Skin epidermis (tissue), 12 donors: ENCODE results near the gene EPN1.

ENCODE experiments used
- H3K27ac ChIP-seq, 21 experiments: fragments of 200-600 bp; sonication (generic) in 11 of 21; one replicate each; pipeline ENCODE4 v1.5.0; 2020; ENCODE audit warnings: mild to moderate bottlenecking in 3 of 21, inconsistent platforms in 2 of 21, moderate library complexity in 2 of 21
- H3K4me3 ChIP-seq, 7 experiments: fragments of 200-600 bp; sonication (generic) in 2 of 7; one replicate each; pipeline ENCODE4 v1.5.0; 2020; ENCODE audit warnings: inconsistent platforms in 2 of 7, mild to moderate bottlenecking in 2 of 7, moderate library complexity in 1 of 7

EPN1 gene

GRCh38 chr19:55688422-55689218, 13.6 kb downstream of the EPN1 start:
- Histone ChIP-seq H3K27ac (no peak overlapping the region), H3K4me3 (no peak overlapping the region)

GRCh38 chr19:55689411-55690108, 14.5 kb downstream of the EPN1 start:
- H3K27ac ChIP-seq, result no peak overlapping the region
- H3K4me3 ChIP-seq, result no peak overlapping the region

- Histone ChIP-seq H3K27ac (no peak overlapping the region), H3K4me3 (no peak overlapping the region)
These were observed 15.2 kb downstream of the EPN1 start for GRCh38 chr19:55690109-55690768.

- Histone ChIP-seq H3K4me3 (no peak overlapping the region), H3K27ac (no peak overlapping the region)
These were observed 15.9 kb downstream of the EPN1 start for GRCh38 chr19:55690769-55691545.

GRCh38 chr19:55691561-55692481, 16.8 kb downstream of the EPN1 start:
- Histone ChIP-seq H3K27ac (no peak overlapping the region), H3K4me3 (no peak overlapping the region)

GRCh38 chr19:55692681-55693081, 17.7 kb downstream of the EPN1 start:
- Histone ChIP-seq H3K4me3 (no peak overlapping the region), H3K27ac (no peak overlapping the region)

- H3K4me3 ChIP-seq, result no peak overlapping the region
- H3K27ac ChIP-seq, result no peak overlapping the region
These were observed 18.4 kb downstream of the EPN1 start for GRCh38 chr19:55693336-55693974.

GRCh38 chr19:55694241-55694655, 19.2 kb downstream of the EPN1 start:
- H3K27ac ChIP-seq, result no peak overlapping the region
- H3K4me3 ChIP-seq, result no peak overlapping the region

GRCh38 chr19:55694656-55695491, 19.8 kb downstream of the EPN1 start:
- no peak overlapping the region for H3K4me3 ChIP-seq
- no peak overlapping the region for H3K27ac ChIP-seq

- H3K4me3 ChIP-seq, result no peak overlapping the region
- no peak overlapping the region for H3K27ac ChIP-seq
These were observed 20.7 kb downstream of the EPN1 start for GRCh38 chr19:55695511-55696290.

GRCh38 chr19:55696301-55697068, 21.5 kb downstream of the EPN1 start:
- Histone ChIP-seq H3K4me3 (no peak overlapping the region), H3K27ac (no peak overlapping the region)

- no peak overlapping the region for H3K27ac ChIP-seq
These were observed 22.0 kb downstream of the EPN1 start for GRCh38 chr19:55697069-55697440.

GRCh38 chr19:55697698-55698097, 22.7 kb downstream of the EPN1 start:
- no peak overlapping the region for H3K4me3 ChIP-seq
- no peak overlapping the region for H3K27ac ChIP-seq

More at GRCh38 chr19:55697069-55697440, 22.0 kb downstream of the EPN1 start:
- H3K4me3 ChIP-seq, result no peak overlapping the region

- no peak overlapping the region for H3K4me3 ChIP-seq
- no peak overlapping the region for H3K27ac ChIP-seq
These were observed 23.2 kb downstream of the EPN1 start for GRCh38 chr19:55698256-55698655.

GRCh38 chr19:55699221-55699620, 24.2 kb downstream of the EPN1 start:
- no peak overlapping the region for H3K4me3 ChIP-seq
- no peak overlapping the region for H3K27ac ChIP-seq

GRCh38 chr19:55700813-55701212, 25.8 kb downstream of the EPN1 start:
- no peak overlapping the region for H3K4me3 ChIP-seq
- H3K27ac ChIP-seq, result no peak overlapping the region
